ENCODE measurements around the gene ARHGAP33. TPM values are rescaled to one million over a fixed set of nuclear protein-coding genes. Genes with fewer than 3 reads are reported as not detected.
A peak's percentile ranks its signal among the peaks of the same experiment; 100 is the strongest.

Gene ARHGAP33
- total RNA-seq, 3 donors from 2014 or later, result 14.4 to 16.0 (median 14.6) TPM

DNA sequence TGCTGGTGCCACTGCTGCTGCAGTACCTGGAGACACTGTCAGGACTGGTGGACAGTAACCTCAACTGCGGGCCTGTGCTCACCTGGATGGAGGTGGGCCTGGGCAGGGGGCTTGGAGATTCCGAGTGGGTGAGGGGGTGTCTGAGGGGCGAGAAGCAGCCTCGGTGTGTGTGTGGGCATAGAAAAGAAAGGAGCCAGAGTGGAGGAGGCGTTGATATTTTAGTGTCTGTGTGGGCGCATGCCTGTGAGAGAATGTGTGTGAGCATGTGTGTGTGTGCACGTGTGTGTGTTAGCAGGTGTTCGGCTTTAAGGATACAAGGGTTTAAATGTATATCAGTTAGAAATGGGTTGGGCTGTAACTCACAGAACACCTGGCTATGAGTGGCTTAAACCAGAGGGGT, 3.7 kb downstream of the ARHGAP33 start:
- intact Hi-C loops (cut with DNase I, micrococcal nuclease), result no loop called here
- H3K4me1 ChIP-seq (ENCODE audit: low read depth), result no peaks in the 10 kb centered on the region
- TF ChIP-seq, protein P1, sequence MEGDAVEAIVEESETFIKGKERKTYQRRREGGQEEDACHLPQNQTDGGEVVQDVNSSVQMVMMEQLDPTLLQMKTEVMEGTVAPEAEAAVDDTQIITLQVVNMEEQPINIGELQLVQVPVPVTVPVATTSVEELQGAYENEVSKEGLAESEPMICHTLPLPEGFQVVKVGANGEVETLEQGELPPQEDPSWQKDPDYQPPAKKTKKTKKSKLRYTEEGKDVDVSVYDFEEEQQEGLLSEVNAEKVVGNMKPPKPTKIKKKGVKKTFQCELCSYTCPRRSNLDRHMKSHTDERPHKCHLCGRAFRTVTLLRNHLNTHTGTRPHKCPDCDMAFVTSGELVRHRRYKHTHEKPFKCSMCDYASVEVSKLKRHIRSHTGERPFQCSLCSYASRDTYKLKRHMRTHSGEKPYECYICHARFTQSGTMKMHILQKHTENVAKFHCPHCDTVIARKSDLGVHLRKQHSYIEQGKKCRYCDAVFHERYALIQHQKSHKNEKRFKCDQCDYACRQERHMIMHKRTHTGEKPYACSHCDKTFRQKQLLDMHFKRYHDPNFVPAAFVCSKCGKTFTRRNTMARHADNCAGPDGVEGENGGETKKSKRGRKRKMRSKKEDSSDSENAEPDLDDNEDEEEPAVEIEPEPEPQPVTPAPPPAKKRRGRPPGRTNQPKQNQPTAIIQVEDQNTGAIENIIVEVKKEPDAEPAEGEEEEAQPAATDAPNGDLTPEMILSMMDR (IDR thresholded peaks at IDR 0.05), result no peak
- DNase-seq (peak in 1 of 3 donors; percentile 10), ATAC-seq (no peak)
- no peaks in the 10 kb centered on the region for H3K36me3 ChIP-seq (ENCODE audit: low read depth)
- no peaks in the 10 kb centered on the region for H3K9me3 ChIP-seq
- no peak overlapping the region for H3K4me3 ChIP-seq

DNA sequence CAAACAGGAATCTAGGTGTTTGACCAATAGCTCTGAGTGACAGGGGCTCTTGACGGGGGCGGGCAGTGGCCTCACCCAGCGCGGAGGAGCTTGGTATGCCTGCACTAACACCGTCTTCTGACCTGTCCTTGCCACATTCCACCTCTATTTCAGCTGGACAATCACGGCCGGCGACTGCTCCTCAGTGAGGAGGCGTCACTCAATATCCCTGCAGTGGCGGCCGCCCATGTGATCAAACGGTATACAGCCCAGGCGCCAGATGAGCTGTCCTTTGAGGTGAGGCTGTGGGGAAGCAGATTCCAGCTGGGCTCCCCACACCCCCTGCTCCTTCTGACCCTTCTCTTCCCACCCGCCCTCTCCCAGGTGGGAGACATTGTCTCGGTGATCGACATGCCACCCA, 4.7 kb downstream of the ARHGAP33 start:
- no peaks in the 10 kb centered on the region for H3K4me1 ChIP-seq (ENCODE audit: low read depth)
- no peaks in the 10 kb centered on the region for H3K9me3 ChIP-seq
- intact Hi-C loops (cut with DNase I, micrococcal nuclease), result no loop called here
- H3K36me3 ChIP-seq (ENCODE audit: low read depth), result no peaks in the 10 kb centered on the region
- ATAC-seq (no peak), DNase-seq (no peak)
- H3K4me3 ChIP-seq, result no peak overlapping the region
- TF ChIP-seq, protein P1 (IDR thresholded peaks at IDR 0.05), result no peak

DNA sequence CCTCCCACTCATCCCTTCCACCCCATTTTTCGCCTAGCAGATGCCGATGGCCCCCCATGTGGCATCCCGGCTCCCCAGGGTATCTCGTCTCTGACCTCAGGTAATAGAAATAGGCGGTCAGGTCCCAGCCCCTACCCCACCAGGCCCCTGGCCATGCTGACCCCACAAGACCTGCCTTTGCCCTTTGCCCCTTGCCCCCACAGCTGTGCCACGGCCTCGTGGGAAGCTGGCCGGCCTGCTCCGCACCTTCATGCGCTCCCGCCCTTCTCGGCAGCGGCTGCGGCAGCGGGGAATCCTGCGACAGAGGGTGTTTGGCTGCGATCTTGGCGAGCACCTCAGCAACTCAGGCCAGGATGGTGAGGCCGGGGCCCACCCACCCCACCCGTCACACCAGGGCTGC, 5.4 kb downstream of the ARHGAP33 start:
- Histone ChIP-seq H3K4me1 (ENCODE audit: low read depth) (no peaks in the 10 kb centered on the region), H3K36me3 (ENCODE audit: low read depth) (no peaks in the 10 kb centered on the region), H3K9me3 (no peaks in the 10 kb centered on the region), H3K4me3 (no peak overlapping the region)
- DNase-seq (no peak), ATAC-seq (no peak)
- intact Hi-C loops (cut with DNase I, micrococcal nuclease), result no loop called here
- TF ChIP-seq, protein P1 (IDR thresholded peaks at IDR 0.05), result no peak

DNA sequence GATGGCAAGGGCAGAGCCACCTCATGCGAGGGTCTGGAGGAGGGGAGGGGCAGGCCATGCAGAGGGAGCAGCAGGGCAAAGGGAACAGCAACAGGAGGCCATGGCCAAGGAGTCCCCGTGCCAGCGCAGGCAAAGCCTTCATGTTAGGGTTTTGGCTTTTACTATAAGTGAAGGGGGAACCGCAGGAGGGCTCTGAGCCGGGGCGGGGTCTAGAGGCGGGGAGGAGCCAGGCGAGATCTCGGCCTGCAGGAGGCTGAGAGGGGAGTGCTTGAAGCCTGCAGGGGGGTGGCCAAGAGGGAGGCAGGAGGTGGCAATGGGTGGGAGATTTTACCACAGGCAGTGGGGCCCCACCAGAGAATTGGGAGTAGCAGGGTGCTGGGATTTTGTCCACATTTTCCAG, 6.3 kb downstream of the ARHGAP33 start:
- ATAC-seq, result no peak
- H3K9me3 ChIP-seq, result no peaks in the 10 kb centered on the region
- TF ChIP-seq, protein P1 (IDR thresholded peaks at IDR 0.05), result no peak
- intact Hi-C loops (cut with DNase I, micrococcal nuclease), result no loop called here
- H3K36me3 ChIP-seq (ENCODE audit: low read depth), result no peaks in the 10 kb centered on the region
- H3K4me1 ChIP-seq (ENCODE audit: low read depth), result no peaks in the 10 kb centered on the region
- no peak for DNase-seq
- H3K4me3 ChIP-seq, result no peak overlapping the region

DNA sequence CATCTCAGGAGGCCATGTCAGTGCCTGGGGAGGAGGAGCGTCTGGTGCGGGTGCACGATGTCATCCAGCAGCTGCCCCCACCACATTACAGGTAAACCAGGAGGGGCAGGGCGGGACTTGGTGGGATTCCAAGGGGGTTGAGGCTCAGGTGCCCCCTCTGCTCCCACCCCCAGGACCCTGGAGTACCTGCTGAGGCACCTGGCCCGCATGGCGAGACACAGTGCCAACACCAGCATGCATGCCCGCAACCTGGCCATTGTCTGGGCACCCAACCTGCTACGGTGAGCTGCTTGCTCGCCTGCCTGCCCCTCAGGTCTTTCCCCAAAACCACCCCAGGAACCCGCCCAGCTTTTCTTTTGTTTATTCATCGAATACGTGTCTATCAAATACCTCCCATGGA, 7.2 kb downstream of the ARHGAP33 start:
- no peak for DNase-seq
- Histone ChIP-seq H3K36me3 (ENCODE audit: low read depth) (no peaks in the 10 kb centered on the region), H3K4me3 (no peak overlapping the region), H3K4me1 (ENCODE audit: low read depth) (no peaks in the 10 kb centered on the region), H3K9me3 (no peaks in the 10 kb centered on the region)
- TF ChIP-seq, protein P1 (IDR thresholded peaks at IDR 0.05), result no peak
- intact Hi-C loops (cut with DNase I, micrococcal nuclease), result no loop called here
- ATAC-seq, result no peak

Measured in mucosa of descending colon (tissue), 3 donors.